B cell (primary cell): ENCODE measurements around the gene PIK3AP1. TPM values are rescaled to one million over a fixed set of nuclear protein-coding genes. Genes with fewer than 3 reads are reported as not detected.

Source experiments
- ATAC-seq: fragments of 200-7000 bp; cut with Tn5 transposase; one replicate; pipeline ENCODE4 v1.10.0; 2021; ENCODE audit warnings: low read depth, mild to moderate bottlenecking, moderate number of reproducible peaks, moderate library complexity
- CTCF ChIA-PET: fragments of 350-600 bp; sonication (Branson Sonifier 250); formaldehyde crosslinking; loops from one replicate; lab custom pipeline; 2021; ENCODE audit warnings: antibody characterized with exemption, inconsistent platforms; lab: Charles Lee
- POLR2A ChIA-PET: fragments of 350-600 bp; sonication (Branson Sonifier 250); formaldehyde crosslinking; loops from one replicate; lab custom pipeline; 2021; ENCODE audit warnings: antibody characterized with exemption; lab: Charles Lee
- DNase-seq: peaks from one replicate; pipeline ENCODE4 v3.0.0; 2013
- H2AFZ ChIP-seq: 2 replicates; pipeline ENCODE4 v1.6.1; 2012; ENCODE audit warnings: mild to moderate bottlenecking, low read depth, low read length; ENCODE audit not compliant: insufficient read depth, poor library complexity, severe bottlenecking
- H3K27ac ChIP-seq, 2 donors: 1 replicate in 1 of 2; 2 replicates in 1 of 2; pipeline ENCODE4 v1.5.1; 2012 to 2013; ENCODE audit warnings: low read length in 2 of 2, mild to moderate bottlenecking in 2 of 2, moderate library complexity in 1 of 2
- H3K27me3 ChIP-seq, 4 experiments: fragments of 200-600 bp in 1 of 4; sonication (generic) in 1 of 4; replicated peaks in 1 of 4; 1 replicate in 2 of 4; 2 replicates in 2 of 4; pipeline versions ENCODE4 v1.6.1 to v1.7.0; 2013 to 2016; ENCODE audit warnings: low read length in 3 of 4, mild to moderate bottlenecking in 2 of 4, mixed read lengths in 1 of 4, moderate library complexity in 1 of 4; ENCODE audit not compliant: insufficient read depth in 4 of 4, control insufficient read depth in 3 of 4; ENCODE audit errors: control extremely low read depth in 1 of 4
- H3K36me3 ChIP-seq, 2 experiments: replicated peaks in 1 of 2; 1 replicate in 1 of 2; 2 replicates in 1 of 2; pipeline versions ENCODE4 v1.6.1 to v1.7.1; 2013; ENCODE audit warnings: low read length in 1 of 2; ENCODE audit not compliant: insufficient read depth in 2 of 2, control insufficient read depth in 1 of 2; ENCODE audit errors: control extremely low read depth in 1 of 2, extremely low read depth in 1 of 2
- H3K4me1 ChIP-seq, 2 donors: fragments of 200-600 bp in 1 of 2; sonication (generic) in 1 of 2; 1 replicate in 1 of 2; 2 replicates in 1 of 2; pipeline versions ENCODE4 v1.5.1 to v1.6.1; 2013 to 2017; ENCODE audit warnings: low read length in 2 of 2; ENCODE audit not compliant: control insufficient read depth in 2 of 2, insufficient read depth in 2 of 2
- H3K4me2 ChIP-seq: replicated peaks from 2 replicates; pipeline ENCODE3; 2012; ENCODE audit warnings: mild to moderate bottlenecking, low read depth, low read length; ENCODE audit not compliant: poor library complexity, severe bottlenecking
- H3K4me3 ChIP-seq, 5 experiments: fragments of 200-600 bp in 1 of 5; sonication (generic) in 1 of 5; 1 replicate in 3 of 5; 2 replicates in 2 of 5; pipeline versions ENCODE4 v1.5.1 to v1.7.0; 2011 to 2016; ENCODE audit warnings: low read length in 4 of 5, mild to moderate bottlenecking in 4 of 5, low read depth in 2 of 5, control low read depth in 1 of 5, moderate library complexity in 1 of 5; ENCODE audit not compliant: insufficient read depth in 1 of 5; ENCODE audit errors: control extremely low read depth in 1 of 5, extremely low read depth in 1 of 5
- H3K79me2 ChIP-seq: fragments of 200-600 bp; sonication (generic); one replicate; pipeline ENCODE4 v1.6.0; 2016; ENCODE audit warnings: low read length; ENCODE audit not compliant: control insufficient read depth, insufficient read depth
- H3K9ac ChIP-seq: fragments of 200-600 bp; sonication (generic); 2 replicates; pipeline ENCODE4 v1.6.1; 2017; ENCODE audit warnings: mild to moderate bottlenecking, low read length, moderate library complexity
- H3K9me3 ChIP-seq, 3 donors: one replicate each; pipeline versions ENCODE4 v1.6.1 to v1.7.1; 2013; ENCODE audit warnings: low read length in 2 of 3; ENCODE audit not compliant: control insufficient read depth in 2 of 3, insufficient read depth in 1 of 3; ENCODE audit errors: control extremely low read depth in 1 of 3
- H4K20me1 ChIP-seq: 2 replicates; pipeline ENCODE4 v1.6.0; 2012; ENCODE audit warnings: mild to moderate bottlenecking, low read length; ENCODE audit not compliant: insufficient read depth, control insufficient read depth, poor library complexity, severe bottlenecking
- H3K27ac Mint-ChIP-seq: one replicate; pipeline ENCODE4 v1.8.0; 2021; ENCODE audit warnings: mixed read lengths
- H3K27me3 Mint-ChIP-seq: one replicate; pipeline ENCODE4 v1.8.0; 2021; ENCODE audit warnings: mixed read lengths
- H3K4me1 Mint-ChIP-seq: one replicate; pipeline ENCODE4 v1.8.0; 2021; ENCODE audit warnings: mixed read lengths
- H3K4me3 Mint-ChIP-seq: one replicate; pipeline ENCODE4 v1.8.0; 2021; ENCODE audit warnings: mixed read lengths
- H3K9me3 Mint-ChIP-seq: one replicate; pipeline ENCODE4 v1.8.0; 2022; ENCODE audit warnings: mixed read lengths; ENCODE audit not compliant: insufficient read depth
- EZH2 ChIP-seq: IDR thresholded peaks from 2 replicates; pipeline ENCODE4 v1.6.1; 2012; ENCODE audit warnings: borderline replicate concordance, low read depth, mild to moderate bottlenecking, moderate library complexity, low read length; ENCODE audit not compliant: insufficient read depth, poor library complexity, severe bottlenecking
- WGBS: methylation state at CpG from one replicate; pipeline ENCODE4 v1.1.5; 2013; ENCODE audit warnings: missing lambda C conversion rate; ENCODE audit not compliant: insufficient coverage; 5-methylcytosine and 5-hydroxymethylcytosine counted together
- intact Hi-C: fragments of 100-400 bp; cut with micrococcal nuclease; formaldehyde crosslinking; loops from one replicate; pipeline ENCODE4 v1.10.0; 2022
- polyA plus RNA-seq: library from polyadenylated mRNA; depleted of rRNA; stranded (reverse); fragments of >200 nt; gene quantifications from 2 replicates; pipeline ENCODE4 v1.2.3, GENCODE V29; 2012
- total RNA-seq, 2 donors: library from RNA; stranded (reverse); fragments of 120-200 nt in 1 of 2; gene quantifications; 1 replicate in 1 of 2; 2 replicates in 1 of 2; pipeline versions ENCODE4 v1.2.3 to v1.2.4, GENCODE V29; 2013 to 2022
- TF ChIP-seq, protein P1 (sequence below): fragments of 200-600 bp; IDR thresholded peaks from one replicate; pipeline ENCODE4 v1.8.0; 2022; ENCODE audit warnings: antibody characterized with exemption, mild to moderate bottlenecking

Gene PIK3AP1
- total and polyA plus RNA-seq, 2 donors (not counting 1 experiment from before 2014, with no cell fraction given): 125 to 130 TPM

DNA sequence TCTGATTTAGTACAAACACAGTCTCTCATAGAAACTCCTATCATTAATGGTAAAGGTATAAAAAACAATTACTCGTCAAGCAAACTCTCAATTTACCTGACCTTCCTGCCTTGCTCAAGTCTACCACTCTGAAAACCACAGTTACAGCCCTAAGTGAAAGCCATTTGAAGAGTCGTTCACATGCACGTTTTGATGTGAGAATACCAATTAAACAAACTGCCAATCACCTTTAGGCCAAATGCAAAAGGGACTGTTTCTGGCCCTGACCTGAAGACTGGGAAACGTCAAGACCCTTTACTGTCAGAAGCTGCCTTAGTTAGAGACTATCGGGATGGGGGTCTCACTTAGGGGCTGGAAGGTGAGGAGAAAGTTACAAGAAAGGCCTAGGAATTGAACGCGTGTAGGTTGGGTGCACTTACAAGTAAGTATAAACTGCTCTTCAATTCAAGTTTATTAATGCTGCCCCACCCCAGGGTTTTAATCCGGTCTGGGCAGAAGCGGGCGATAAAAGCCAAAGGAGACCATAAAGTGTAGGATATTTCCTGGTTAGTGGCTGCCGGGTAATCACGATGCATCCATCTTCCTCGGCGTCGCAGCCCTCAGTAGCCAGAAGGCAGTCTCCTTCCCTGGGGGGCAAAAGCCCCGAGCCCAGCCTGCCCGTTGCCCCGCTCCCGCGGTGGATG is 134.4 kb downstream of the PIK3AP1 start:
- peak overlapping the region; percentile 76 for H2AFZ ChIP-seq
- POLR2A ChIA-PET: interaction anchor here (0.5 kb wide), 1 partner anchor 41 kb away, joined by 3 read pairs; no protein-coding TSS in a partner anchor
- ATAC-seq: peak; percentile 2

More for the DNA sequence above, 134.4 kb downstream of the PIK3AP1 start:
- Histone ChIP-seq H3K27ac (peak overlapping the region; percentile 74 to 98), H3K4me3 (peak overlapping the region; percentile 46 to 97 (median 84)), H3K9ac (peak overlapping the region; percentile 86), H3K4me1 (peaks cover 24 to 40% of the 10 kb centered on the region in 2 donors), H3K9me3 (no peaks in the 10 kb centered on the region), H3K36me3 (no peaks in the 10 kb centered on the region), H3K79me2 (peaks cover 71% of the 10 kb centered on the region), H4K20me1 (peaks cover 28% of the 10 kb centered on the region), H3K4me2 (peak overlapping the region; percentile 90), H3K27me3 (no peaks in the 10 kb centered on the region)
- CTCF ChIA-PET: interaction anchor here (0.6 kb wide), 1 partner anchor 72 kb away, joined by 3 read pairs; the partner anchor contains the start of gene TLL2
- peak overlapping the region; percentile 89 for H3K27ac Mint-ChIP-seq
- H3K27me3 Mint-ChIP-seq: no peaks in the 10 kb centered on the region
- 4% methylated on average over 15 of the region's 20 CpGs for WGBS
- H3K4me3 Mint-ChIP-seq: peak overlapping the region; percentile 91
- TF ChIP-seq, protein P1, sequence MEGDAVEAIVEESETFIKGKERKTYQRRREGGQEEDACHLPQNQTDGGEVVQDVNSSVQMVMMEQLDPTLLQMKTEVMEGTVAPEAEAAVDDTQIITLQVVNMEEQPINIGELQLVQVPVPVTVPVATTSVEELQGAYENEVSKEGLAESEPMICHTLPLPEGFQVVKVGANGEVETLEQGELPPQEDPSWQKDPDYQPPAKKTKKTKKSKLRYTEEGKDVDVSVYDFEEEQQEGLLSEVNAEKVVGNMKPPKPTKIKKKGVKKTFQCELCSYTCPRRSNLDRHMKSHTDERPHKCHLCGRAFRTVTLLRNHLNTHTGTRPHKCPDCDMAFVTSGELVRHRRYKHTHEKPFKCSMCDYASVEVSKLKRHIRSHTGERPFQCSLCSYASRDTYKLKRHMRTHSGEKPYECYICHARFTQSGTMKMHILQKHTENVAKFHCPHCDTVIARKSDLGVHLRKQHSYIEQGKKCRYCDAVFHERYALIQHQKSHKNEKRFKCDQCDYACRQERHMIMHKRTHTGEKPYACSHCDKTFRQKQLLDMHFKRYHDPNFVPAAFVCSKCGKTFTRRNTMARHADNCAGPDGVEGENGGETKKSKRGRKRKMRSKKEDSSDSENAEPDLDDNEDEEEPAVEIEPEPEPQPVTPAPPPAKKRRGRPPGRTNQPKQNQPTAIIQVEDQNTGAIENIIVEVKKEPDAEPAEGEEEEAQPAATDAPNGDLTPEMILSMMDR: no peak
- TF ChIP-seq EZH2: no peak
- intact Hi-C loops: loop anchor here (1.0 to 10.0 kb wide), 5 partner anchors 72 to 931 kb away; partner anchors contain the start of genes ALDH18A1 and ARHGAP19
- DNase-seq: no peak
- peaks cover 47% of the 10 kb centered on the region for H3K4me1 Mint-ChIP-seq
- H3K9me3 Mint-ChIP-seq: no peaks in the 10 kb centered on the region
